ENCODE results near the gene PARVG.

The PARVG gene

DNA sequence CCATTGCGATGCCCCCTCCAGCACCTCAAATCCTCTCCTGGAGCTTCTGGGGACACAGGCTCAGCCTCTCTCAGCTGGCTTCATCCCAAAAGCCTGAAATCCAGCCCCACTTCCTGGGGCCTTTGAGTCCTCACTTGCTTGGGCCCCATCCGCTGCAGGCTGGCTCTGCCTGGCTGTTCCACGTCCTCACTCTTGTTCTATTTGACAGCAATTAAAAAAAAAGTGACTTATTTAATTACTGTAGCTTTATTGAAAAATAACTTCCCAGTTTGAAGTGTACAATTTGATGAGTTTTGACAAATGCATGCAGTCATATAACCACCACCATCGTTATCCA is 27.2 kb downstream of the PARVG start:
- Histone ChIP-seq H3K4me1 (peaks cover 11 to 27% (median 18%) of the 10 kb centered on the region in 10 experiments; a peak in 16 of 20 replicates), H3K9ac (no peak overlapping the region), H3K4me2 (no peak overlapping the region), H3K9me3 (replicated peaks in 1 of 11) (peaks cover 0 to 14% (median 12%) of the 10 kb centered on the region in 11 experiments; a peak in 16 of 22 replicates), H3K27me3 (peaks cover 0 to 1% (median 0%) of the 10 kb centered on the region in 11 experiments; a peak in 1 of 22 replicates), H3K4me3 (no peak overlapping the region), H4K20me1 (peaks cover 7 to 44% (median 30%) of the 10 kb centered on the region in 11 experiments; a peak in 20 of 22 replicates), H3K36me3 (peaks cover 0 to 32% (median 0%) of the 10 kb centered on the region in 11 experiments; a peak in 9 of 22 replicates), H3K27ac (no peak overlapping the region)
- TF ChIP-seq Cebpa-rat (IDR thresholded peaks at IDR 0.05) = no peak

GRCh38 chr22:44209343-44209742 is 28.6 kb downstream of the PARVG start:
- Histone ChIP-seq H3K4me3 (no peak overlapping the region), H3K36me3 (peaks cover 0 to 19% (median 0%) of the 10 kb centered on the region in 11 experiments; a peak in 9 of 22 replicates), H3K4me1 (peaks cover 10 to 18% (median 14%) of the 10 kb centered on the region in 10 experiments; a peak in 16 of 20 replicates), H3K27ac (no peak overlapping the region), H3K4me2 (no peak overlapping the region), H4K20me1 (peaks cover 0 to 30% (median 20%) of the 10 kb centered on the region in 11 experiments; a peak in 19 of 22 replicates), H3K27me3 (no peaks in the 10 kb centered on the region), H3K9me3 (replicated peaks in 1 of 11) (peaks cover 2 to 19% (median 15%) of the 10 kb centered on the region in 11 experiments; a peak in 18 of 22 replicates), H3K9ac (no peak overlapping the region)
- TF ChIP-seq Cebpa-rat (IDR thresholded peaks at IDR 0.05) = no peak

- TF ChIP-seq Cebpa-rat (IDR thresholded peaks at IDR 0.05) = no peak
- no peak overlapping the region for H3K27ac ChIP-seq
- H3K36me3 ChIP-seq = peaks cover 0 to 7% (median 0%) of the 10 kb centered on the region in 11 experiments; a peak in 8 of 22 replicates
- 0 out of 22 replicates have a peak overlapping the region, but pooled peaks of 1 of the 11 experiments have one; percentile 27 for H3K4me2 ChIP-seq
- no peaks in the 10 kb centered on the region for H3K27me3 ChIP-seq
- peaks cover 0 to 15% (median 3%) of the 10 kb centered on the region in 10 experiments; a peak in 9 of 20 replicates for H3K4me1 ChIP-seq
- H3K9ac ChIP-seq = no peak overlapping the region
- H3K9me3 ChIP-seq (replicated peaks in 1 of 11) = peaks cover 16 to 33% (median 28%) of the 10 kb centered on the region in 11 experiments; a peak in 21 of 22 replicates
- H3K4me3 ChIP-seq = no peak overlapping the region
- H4K20me1 ChIP-seq = peaks cover 0 to 16% (median 7%) of the 10 kb centered on the region in 11 experiments; a peak in 13 of 22 replicates
Observed at GRCh38 chr22:44210722-44211121, 30.0 kb downstream of the PARVG start.

- H3K4me1 ChIP-seq = peaks cover 0 to 15% (median 2%) of the 10 kb centered on the region in 10 experiments; a peak in 5 of 20 replicates
- no peak overlapping the region for H3K27ac ChIP-seq
- peaks cover 0 to 9% (median 0%) of the 10 kb centered on the region in 11 experiments; a peak in 5 of 22 replicates for H4K20me1 ChIP-seq
- no peak overlapping the region for H3K9ac ChIP-seq
- no peak for TF ChIP-seq Cebpa-rat (IDR thresholded peaks at IDR 0.05)
- H3K4me2 ChIP-seq = peak overlapping the region in 2 of 11 experiments; percentile 20 to 27; a peak in 1 of 22 replicates
- peaks cover 18 to 37% (median 28%) of the 10 kb centered on the region in 11 experiments; a peak in 21 of 22 replicates for H3K9me3 ChIP-seq (replicated peaks in 1 of 11)
- no peaks in the 10 kb centered on the region for H3K36me3 ChIP-seq
- no peak overlapping the region for H3K4me3 ChIP-seq
- no peaks in the 10 kb centered on the region for H3K27me3 ChIP-seq
Observed at GRCh38 chr22:44211256-44211945, 30.7 kb downstream of the PARVG start.

DNA sequence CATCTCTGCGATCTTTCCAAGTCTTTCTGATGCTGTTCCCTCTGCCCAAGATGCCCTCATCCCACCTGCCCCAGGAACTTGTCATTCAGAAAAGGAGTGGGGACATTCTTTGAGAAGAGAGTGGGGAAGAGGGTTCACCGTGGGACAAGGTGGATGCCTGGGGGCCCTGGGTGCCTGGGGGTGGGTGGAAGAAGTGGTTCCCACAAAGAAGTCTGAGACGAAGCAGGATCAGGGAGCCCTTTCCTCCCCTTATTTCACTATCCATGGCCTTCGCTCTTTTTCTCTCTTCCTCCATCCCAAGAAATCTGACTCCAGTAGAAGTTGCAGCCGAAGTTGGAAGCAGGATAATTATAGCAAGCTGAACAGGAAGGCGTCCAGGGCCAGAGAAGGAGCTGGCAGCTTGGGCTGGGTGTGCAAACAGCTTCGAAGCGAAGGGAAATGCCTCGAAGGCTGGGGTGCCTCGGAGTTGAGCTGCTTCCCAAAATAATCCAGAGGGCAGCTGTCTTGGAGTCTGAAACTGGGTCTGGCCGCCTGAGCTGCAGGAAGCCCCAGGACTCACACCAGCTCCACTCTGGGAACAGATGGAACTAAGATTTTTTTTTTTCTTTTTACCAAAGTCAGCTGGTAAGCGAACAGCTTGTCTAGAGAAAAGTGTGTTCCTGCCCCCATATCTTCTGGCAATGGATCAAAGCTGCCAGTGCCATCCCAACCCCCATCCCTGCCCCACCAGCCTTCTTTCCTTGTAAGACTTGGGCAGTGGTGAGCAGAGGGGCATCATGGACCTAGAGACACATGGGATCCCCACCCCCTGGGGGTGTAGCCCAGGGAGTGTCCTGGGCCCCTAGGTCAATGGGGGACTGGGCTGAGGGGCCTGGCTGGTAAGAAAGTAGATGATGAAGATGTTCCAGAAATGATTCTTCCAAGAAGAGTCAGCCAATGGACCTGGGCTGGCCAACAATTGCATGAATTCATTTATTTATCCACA is 31.5 kb downstream of the PARVG start:
- no peak for TF ChIP-seq Cebpa-rat (IDR thresholded peaks at IDR 0.05)
- Histone ChIP-seq H3K27ac (no peak overlapping the region), H3K36me3 (no peaks in the 10 kb centered on the region)

DNA sequence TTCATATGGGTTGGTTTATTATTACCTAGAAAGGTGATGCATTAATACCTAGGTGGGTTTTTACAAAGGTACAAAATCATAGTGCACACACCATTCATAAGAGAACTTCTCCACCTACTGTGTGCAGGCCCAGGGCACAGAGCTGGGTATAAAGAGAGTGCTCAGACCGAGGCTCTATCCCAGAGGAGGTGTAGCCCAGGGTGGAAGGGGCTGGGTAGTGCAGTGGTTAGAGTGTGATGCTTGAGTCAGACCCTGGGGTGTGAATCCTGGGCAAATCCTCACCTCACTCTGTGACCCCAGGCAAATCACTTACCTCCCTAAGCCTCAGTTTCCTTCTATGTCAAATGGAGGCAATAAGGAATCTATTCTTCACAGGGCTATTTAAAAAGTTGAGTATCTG is 32.2 kb downstream of the PARVG start:
- no peak overlapping the region for H3K27ac ChIP-seq
- H3K9me3 ChIP-seq (replicated peaks in 1 of 11) = peaks cover 18 to 37% (median 28%) of the 10 kb centered on the region in 11 experiments; a peak in 21 of 22 replicates
- H3K4me3 ChIP-seq = no peak overlapping the region
- no peak overlapping the region for H3K4me2 ChIP-seq
- H3K36me3 ChIP-seq = no peaks in the 10 kb centered on the region
- no peak for TF ChIP-seq Cebpa-rat (IDR thresholded peaks at IDR 0.05)
- no peaks in the 10 kb centered on the region for H3K27me3 ChIP-seq
- H4K20me1 ChIP-seq = peaks cover 0 to 1% (median 0%) of the 10 kb centered on the region in 11 experiments; a peak in 2 of 22 replicates
- no peak overlapping the region for H3K9ac ChIP-seq
- peaks cover 0 to 15% (median 2%) of the 10 kb centered on the region in 10 experiments; a peak in 5 of 20 replicates for H3K4me1 ChIP-seq

More for the DNA sequence above, 31.5 kb downstream of the PARVG start:
- peaks cover 18 to 37% (median 28%) of the 10 kb centered on the region in 11 experiments; a peak in 21 of 22 replicates for H3K9me3 ChIP-seq (replicated peaks in 1 of 11)
- H4K20me1 ChIP-seq = peaks cover 0 to 5% (median 0%) of the 10 kb centered on the region in 11 experiments; a peak in 3 of 22 replicates
- H3K4me1 ChIP-seq = peaks cover 0 to 15% (median 2%) of the 10 kb centered on the region in 10 experiments; a peak in 5 of 20 replicates
- no peak overlapping the region for H3K9ac ChIP-seq
- H3K4me3 ChIP-seq = no peak overlapping the region
- 0 out of 22 replicates have a peak overlapping the region, but pooled peaks of 1 of the 11 experiments have one; percentile 27 for H3K4me2 ChIP-seq
- H3K27me3 ChIP-seq = no peaks in the 10 kb centered on the region

DNA sequence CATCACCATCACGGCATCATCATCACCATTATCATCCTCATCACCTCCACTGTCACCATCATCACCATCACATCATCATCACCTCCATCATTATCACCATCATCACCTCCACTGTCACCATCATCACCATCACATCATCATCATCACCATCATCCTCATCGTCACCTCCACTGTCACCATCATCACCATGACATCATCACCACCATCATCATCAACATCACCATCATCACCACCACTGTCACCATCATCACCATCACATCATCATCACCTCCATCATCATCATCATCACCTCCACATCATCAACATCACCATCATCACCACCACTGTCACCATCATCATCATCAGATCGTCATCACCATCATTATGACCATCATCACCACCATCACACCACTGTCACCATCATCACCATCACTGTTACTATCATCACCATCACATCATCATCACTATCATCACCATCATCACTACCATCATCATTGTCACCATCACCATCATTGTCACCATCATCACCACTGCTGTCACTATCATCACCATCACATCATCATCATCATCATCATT is 32.8 kb downstream of the PARVG start:
- H3K9me3 ChIP-seq (replicated peaks in 1 of 11) = peaks cover 18 to 37% (median 28%) of the 10 kb centered on the region in 11 experiments; a peak in 21 of 22 replicates
- no peak for TF ChIP-seq Cebpa-rat (IDR thresholded peaks at IDR 0.05)
- H3K27ac ChIP-seq = no peak overlapping the region

DNA sequence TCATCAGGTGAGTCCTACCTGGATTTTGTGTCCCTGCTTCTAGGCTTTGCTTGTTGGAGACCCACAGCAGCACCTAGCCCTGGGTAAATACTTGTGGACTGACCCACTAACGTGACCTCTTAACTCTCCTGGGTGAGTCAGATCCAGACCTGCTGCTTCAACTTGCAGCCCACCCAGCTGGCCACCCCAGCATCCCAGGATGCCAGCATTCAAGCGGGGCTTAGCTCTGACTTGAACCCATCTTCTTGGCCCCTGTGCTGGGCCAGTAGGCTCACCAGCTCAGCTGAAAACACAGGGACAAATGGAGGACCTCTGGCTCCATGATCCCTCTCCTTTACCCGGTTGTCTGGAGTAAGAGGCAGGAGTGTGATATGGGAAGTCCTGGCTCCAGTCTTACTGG is 33.5 kb downstream of the PARVG start:
- peaks cover 18 to 33% (median 26%) of the 10 kb centered on the region in 11 experiments; a peak in 21 of 22 replicates for H3K9me3 ChIP-seq (replicated peaks in 1 of 11)
- no peaks in the 10 kb centered on the region for H3K27me3 ChIP-seq
- no peak overlapping the region for H3K4me2 ChIP-seq
- no peaks in the 10 kb centered on the region for H3K36me3 ChIP-seq
- H3K4me1 ChIP-seq = peaks cover 0 to 11% (median 2%) of the 10 kb centered on the region in 10 experiments; a peak in 5 of 20 replicates
- no peak for TF ChIP-seq Cebpa-rat (IDR thresholded peaks at IDR 0.05)
- no peak overlapping the region for H3K4me3 ChIP-seq
- H3K27ac ChIP-seq = no peak overlapping the region
- H4K20me1 ChIP-seq = no peaks in the 10 kb centered on the region; a peak in 1 of 22 replicates
- no peak overlapping the region for H3K9ac ChIP-seq

More for the DNA sequence above, 32.8 kb downstream of the PARVG start:
- no peak overlapping the region for H3K9ac ChIP-seq
- no peak overlapping the region for H3K4me3 ChIP-seq
- H3K27me3 ChIP-seq = no peaks in the 10 kb centered on the region
- H3K36me3 ChIP-seq = no peaks in the 10 kb centered on the region
- H4K20me1 ChIP-seq = no peaks in the 10 kb centered on the region; a peak in 1 of 22 replicates
- no peak overlapping the region for H3K4me2 ChIP-seq
- H3K4me1 ChIP-seq = peaks cover 0 to 14% (median 2%) of the 10 kb centered on the region in 10 experiments; a peak in 5 of 20 replicates

All from BLaER1 treated with 17β-estradiol and CSF1 and Interleukin-3, amounts not matched to agents 10 nM and 100 nM (cell line).